Iris pigment epithelial cell (primary cell): ENCODE data around the gene DUXB.

ENCODE experiments used
- DNase-seq: peaks from one replicate; pipeline ENCODE4 v3.0.0-alpha.2; 2011; ENCODE audit warnings: low read depth

The DUXB gene, protein sequence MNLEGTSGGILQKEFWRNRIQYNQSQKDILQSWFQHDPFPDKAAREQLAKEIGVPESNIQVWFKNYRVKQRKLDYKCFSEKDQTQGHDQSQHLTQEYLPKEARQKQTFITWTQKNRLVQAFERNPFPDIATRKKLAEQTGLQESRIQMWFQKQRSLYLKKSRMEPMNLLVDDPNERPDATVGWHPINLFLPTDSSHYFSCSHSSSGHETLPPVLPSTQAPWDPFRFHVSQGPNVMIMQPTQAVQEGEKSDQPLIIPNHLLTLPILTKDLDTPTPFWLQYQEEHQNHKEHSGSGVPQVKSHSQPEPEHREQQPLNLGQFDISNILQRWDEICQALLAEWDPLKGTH

DNA sequence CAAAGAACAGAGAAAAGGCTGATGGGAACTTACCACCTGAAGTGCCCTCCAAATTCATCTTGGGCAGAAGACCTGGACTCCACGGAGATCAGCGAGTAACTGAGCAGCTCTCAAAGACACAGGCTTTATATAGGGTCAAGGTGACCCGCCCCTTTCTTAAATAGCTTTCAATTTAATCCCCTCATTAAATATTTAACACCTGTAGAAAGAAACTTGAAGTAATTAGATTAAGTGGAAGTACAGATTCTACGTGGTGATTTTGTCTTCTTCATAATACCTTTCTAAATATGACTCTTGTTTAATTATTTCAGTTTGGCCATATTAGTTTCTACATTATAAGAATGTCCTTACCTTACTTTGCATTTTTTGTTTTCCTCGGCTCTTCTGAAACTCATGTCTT is at the start of gene DUXB:
Gene DUXB, minus strand, starts transcription at position 101 of the 400 bp plus-strand sequence. Its CDS starts 43 bp downstream, at position 58.
- no peak for DNase-seq

DNA sequence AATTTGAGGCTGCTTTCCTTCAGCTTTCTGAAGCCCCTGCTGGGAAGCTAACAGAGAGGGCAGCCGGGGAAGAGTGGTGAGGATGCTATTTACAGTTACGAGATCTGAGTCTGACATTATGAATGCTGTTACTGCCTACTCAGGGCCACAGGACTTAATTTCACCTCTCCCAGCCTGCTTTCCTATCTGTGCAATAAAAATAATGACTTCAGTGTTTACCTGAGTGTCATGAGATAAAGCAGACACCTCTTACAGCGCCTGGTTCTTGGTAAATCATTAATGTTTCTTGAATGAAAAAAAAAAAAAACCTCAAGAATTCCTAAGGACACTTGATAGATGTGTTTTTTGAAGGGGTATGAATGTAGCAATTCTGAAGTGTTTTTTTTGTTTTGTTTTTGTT is 49.3 kb upstream of the DUXB start:
- DNase-seq = no peak

DNA sequence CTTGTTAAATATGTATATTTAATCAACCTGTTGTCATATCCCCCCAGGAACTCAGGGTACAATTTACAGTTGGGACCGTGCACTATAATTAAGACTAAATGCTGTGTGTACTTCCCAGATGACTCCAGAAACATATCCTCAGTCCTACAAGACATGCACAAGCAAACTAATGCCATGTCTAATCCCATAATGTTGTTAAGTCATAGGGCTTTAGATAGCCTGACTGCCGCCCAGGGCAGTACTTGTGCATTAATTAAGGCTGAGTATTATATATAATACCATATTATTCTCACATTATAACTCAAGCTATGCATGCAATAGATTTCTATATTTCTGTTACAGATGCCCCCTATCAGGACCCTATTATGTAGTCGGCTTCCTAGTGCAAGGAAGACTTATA is 45.1 kb upstream of the DUXB start:
- DNase-seq = no peak

DNA sequence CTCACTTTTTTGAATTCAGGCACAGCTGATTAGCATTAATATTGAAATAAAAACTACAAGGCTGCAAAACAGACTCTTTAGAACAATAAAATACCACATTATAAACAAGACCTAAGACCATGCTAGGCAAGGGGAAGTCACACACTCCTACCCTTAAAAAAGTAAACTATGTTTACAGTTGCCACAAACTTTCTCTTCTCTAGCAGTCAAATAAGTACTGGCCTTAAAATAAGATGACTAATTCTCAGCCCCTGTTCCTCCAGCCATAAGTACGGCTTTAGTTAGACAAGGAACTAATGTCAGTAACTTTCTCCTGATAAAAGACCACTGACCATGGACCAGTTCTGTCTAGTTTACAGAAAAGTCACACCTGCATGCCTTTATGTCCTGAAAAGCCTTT is 44.6 kb upstream of the DUXB start:
- no peak for DNase-seq

DNA sequence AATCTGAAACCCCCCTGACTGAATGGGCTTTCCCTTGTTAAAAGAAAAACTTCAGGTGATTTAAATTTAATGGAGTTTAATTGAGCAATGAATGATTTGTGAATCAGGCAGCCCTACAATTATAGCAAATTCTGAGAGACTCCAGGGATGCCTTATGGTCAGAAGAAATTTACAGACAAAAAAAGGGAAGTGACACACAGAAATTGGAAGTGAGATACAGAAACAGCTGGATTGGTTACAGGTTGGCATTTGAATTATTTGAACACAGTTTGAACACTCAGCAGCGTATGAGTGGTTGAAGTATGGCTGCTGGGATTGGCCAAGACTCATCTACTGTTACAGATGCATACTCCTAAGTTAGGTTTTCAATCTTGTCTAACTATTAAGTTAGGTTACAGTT is 44.0 kb upstream of the DUXB start:
- no peak for DNase-seq

DNA sequence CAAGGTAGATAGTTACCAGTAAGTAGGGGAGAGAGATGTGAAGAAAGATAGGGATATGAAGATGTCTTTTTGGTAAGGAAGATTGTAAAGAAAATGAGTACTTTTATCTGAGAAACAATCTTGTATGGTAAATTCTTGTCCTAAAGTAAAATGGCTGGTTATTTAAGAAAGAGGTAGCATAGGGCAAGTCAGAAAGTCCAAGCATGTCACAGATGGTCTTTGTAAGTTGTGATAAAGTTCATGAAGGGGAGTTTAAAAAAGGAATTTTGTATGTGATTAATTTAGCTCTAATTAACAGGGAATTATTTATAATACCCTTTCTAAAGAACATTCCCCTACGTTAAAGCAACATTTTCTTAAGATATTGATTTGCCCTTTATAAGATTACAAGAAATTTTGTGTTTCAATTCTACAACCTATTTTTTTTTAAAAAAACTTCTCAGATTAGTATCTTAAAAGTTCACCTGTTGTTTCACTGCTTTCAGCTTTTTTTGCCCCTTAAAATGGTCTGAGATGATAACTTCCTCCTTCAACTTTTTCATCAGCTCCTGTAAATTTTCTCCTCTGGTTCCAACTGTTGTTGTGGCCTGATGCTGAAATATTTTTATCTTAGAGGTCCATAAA is 41.3 kb upstream of the DUXB start:
- no peak for DNase-seq

DNA sequence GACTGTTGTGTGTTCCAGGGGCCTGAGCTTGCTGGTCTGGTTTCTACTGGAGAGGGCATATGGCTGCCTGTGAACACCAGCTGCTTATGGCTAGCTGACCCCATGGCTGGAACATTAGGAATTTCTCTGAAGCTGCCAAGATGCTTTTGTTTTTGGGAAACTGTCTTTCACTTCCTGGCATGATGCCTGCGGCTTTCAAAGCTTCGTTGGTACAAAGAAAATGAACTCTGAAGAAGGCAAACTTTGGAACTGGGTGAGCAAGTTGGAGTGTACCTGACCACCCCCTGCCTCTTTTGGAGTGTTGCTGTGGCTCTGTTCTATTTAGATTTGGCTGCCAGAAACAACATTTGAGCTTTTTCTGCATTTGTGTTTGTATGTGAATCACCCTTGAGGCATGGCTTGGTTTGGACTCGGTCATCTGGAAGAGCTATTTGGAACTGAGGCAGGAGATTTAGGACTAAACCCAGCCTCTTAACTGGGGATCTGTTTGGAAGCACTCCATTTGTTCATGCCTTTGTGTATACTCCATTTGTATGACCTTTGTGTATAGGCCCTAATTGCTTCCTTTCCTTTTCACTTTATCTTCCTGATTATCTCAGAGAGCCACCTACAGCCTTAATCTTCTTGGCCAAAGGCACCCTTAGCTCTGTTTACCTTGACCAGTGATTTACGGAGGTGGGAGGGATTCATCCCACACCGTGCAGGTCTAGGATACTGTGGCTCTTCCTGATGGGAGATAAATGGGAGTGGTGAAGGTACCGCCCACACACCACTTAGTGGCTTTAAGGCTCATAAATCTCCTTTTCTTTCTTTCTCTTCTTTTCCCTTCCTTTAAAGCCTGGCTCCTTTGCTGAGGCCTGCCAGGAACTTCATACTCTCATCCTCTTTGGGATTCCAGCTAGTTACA is 32.3 kb upstream of the DUXB start:
- DNase-seq = peak; percentile 78

DNA sequence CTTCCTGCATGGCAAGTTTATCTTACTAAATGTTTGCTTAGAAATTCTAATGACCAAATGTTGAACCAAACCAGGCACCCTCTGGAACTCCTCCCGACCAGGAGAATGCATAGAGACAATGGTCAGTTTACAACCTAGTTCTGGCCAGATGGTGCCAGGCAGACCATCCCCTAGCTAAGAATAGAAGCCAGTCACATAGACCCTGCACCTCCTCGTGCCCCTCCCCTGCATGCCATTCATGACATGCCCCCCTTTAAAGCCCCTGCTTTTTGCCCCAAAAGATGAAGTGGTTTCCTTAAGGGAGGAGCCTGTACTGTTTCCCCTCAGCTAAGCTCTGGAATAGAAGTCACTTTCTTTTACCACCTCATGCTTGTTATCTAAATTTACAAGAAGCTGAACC is 31.6 kb upstream of the DUXB start:
- no peak for DNase-seq

DNA sequence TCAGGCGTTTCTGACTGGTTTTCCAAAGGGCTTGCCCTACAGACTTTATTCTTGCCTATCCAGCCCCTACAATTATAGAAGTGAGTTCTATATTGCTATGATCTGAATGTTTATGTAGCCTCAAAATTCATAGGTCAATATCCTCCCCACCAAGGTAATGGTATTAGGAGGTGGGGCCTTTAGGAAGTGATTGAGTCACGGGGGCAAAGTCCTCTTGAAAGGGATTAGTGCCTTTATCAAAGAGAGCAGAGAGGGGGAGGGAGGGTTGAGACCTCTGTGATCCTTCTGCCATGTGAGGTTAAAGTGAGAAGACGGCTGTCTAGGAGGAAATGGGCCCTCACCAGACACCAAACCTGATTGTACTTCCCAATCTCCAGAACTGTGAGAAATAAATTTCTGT is 26.0 kb upstream of the DUXB start:
- DNase-seq = no peak

DNA sequence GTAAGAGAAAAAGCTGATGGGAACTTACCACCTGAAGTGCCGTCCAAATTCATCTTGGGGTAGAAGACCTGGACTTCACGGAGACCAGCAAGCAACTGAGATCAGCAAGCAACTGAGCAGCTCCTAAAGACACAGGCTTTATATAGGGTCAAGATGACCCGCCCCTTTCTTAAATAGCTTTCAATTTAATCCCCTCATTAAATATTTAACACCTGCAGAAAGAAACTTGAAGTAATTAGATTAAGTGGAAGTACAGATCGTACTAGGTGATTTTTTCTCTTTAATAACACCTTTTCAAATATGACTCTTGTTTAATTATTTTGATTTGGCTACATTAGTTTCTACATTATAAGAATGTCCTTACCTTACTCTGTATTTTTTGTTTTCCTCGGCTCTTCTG is 25.1 kb upstream of the DUXB start, which contains the start of gene CPHXL:
Gene CPHXL, minus strand, starts transcription at position 101 of the 400 bp plus-strand sequence. Its CDS starts 48 bp downstream, at position 53.
- no peak for DNase-seq

DNA sequence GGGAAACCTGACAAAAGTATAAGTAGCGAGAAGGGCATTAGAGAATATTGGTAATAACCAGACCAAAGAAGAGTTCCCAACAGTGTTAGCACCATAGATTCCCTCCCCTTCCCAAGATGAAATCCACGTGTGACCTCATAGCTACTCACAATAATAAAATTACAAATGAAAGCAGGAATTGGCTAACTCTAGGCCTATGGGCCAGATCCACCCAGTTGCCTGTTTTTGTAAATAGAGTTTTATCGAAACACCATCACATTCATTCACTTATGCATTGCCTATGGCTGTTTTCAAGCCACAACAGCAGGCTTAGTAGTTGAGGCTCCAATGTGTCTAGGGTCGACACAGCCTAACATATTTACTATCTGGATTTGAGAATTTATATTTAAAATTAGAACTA is 17.2 kb upstream of the DUXB start:
- DNase-seq = no peak

DNA sequence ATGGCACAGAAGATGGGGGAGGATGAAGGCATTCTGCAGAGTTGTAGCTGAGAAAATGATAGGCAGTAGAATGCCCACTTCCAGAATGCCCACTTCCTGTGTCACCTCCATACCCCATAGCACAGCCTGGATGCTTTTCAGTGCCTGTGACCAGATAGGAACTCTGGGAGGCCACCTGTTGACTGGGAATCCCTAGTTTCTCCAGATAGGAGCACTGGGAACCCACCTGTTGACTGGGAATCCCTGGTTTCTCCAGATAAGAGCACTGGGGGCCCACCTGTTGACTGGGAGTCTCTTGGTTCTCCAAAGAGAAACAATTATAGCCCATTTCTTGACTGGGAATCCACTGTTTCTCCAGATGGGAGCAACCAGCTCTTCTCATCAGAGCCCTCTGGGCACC is 13.4 kb upstream of the DUXB start:
- no peak for DNase-seq

DNA sequence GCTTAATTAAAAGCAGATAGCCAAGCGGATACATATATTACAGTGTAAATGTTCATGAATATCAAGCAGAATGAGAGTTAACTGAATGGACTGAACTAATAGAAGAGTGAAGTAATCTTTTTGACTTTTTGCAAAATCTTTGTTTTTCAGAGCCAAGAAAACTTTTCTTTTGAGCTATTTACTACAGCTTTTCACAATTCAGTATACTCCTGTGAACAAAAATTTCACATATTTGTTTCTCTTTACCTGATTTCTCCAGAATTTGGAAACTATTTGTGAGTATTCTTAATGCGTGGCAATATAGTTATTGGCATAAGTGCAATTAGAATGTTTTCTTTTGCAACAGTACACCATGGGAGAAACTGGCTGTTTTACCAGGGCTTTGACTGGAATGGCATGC is 9.1 kb upstream of the DUXB start:
- DNase-seq = no peak

DNA sequence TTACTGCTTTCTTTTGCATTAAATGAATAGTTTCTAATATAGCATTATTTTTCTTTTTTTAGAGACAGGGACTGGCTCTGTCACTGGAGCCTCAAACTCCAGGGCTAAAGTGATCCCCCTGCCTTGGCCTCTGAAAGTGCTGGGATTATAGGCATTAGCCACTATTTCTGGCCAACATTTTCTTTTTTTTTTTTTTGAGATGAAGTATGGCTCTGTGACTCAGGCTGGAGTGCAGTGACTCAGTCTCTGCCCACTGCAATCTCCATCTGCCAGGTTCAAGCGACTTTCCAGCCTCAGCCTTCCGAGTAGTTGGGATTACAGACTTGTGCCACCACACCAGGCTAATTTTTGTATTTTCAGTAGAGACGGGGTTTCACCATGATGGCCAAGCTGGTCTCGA is 2.0 kb upstream of the DUXB start:
- peak; percentile 32 for DNase-seq

DNA sequence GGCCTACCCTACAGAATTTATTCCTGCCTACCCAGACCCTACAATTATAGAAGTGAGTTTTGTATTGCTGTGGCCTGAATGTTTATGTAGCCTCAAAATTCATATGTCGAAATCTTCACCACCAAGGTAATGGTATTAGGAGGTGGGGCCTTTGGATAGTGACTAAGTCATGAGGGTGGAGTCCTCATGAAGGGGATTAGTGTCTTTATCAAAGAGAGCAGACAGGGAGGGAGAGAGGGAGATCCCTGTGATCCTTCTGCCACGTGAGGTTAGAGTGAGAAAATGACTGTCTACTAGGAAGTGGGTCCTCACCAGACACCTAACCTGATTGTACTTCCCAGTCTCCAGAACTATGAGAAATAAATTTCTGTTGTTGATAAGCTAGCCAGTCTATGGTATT is 981 bp upstream of the DUXB start:
- DNase-seq = peak; percentile 55

DNA sequence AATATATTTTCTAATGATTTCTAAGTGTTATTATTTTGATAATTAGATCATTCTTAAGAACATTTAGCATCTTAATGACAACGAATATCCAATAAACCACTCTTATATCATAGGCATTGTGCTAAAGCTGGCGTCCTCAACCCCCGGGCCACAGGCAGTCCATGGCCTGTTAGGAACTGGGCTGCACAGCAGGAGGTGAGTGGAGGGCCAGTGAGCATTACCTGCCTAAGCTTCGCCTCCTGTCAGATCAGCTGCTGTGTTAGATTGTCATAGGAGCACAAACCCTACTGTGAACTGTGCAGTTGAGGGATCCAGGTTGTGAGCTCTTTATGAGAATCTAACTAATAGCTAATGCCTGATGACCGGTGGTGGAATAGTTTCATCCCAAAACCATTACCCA is 3.7 kb downstream of the DUXB start:
- no peak for DNase-seq

DNA sequence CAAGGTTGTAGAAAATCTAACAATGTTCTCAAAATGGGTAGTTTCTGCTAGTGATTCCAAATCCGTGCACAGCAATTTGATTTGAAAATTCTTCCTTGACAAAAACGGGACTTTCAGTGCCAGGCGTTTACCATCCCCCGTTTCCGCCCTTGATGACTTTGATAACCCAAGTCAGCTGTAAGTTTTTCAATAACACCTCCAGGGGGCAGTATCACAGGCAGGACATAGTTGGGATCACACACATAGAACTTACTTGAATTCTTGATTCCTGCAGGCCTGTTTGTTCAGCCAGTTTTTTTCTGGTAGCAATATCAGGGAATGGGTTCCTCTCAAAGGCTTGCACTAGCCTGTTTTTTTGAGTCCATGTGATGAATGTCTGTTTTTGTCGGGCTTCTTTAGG is 5.6 kb downstream of the DUXB start:
- DNase-seq = no peak

DNA sequence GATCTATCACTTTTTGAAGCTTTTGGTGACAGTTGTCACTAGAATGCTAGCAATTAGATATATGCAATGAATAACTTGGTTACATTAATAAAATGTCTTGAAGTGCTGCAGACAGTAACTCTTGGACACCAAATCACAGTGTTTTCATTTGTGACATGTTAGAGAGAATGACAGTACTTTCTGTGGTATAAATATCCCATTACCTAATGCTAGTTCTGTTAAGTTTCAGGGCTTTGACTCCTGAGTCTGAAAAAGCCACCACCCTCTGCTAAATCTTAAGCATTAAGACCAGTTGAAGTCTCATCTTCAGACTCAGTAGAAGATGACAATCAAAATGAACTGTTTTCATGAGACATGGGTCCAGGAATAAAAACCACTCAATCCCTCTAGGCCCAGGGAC is 13.9 kb downstream of the DUXB start:
- DNase-seq = no peak

DNA sequence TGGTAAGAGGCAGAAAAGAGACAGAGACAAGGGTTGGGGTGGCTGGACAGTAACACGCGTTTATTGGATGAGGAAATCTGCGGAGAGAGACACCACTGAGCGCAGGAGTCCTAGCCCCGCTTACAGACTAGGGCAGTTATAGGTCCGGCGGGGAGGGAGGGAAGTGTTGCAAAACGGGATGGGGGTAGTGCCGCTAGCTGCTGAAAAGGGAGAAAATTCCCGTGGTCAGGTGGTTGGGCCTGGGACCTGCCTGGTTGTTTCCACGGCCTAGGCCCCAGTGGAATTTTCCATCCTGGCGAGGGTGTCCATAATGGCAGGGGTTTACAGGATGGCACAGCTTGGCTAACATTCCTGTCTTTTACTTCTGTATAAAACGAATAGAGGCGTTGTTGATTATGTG is 19.0 kb downstream of the DUXB start:
- DNase-seq = no peak

DNA sequence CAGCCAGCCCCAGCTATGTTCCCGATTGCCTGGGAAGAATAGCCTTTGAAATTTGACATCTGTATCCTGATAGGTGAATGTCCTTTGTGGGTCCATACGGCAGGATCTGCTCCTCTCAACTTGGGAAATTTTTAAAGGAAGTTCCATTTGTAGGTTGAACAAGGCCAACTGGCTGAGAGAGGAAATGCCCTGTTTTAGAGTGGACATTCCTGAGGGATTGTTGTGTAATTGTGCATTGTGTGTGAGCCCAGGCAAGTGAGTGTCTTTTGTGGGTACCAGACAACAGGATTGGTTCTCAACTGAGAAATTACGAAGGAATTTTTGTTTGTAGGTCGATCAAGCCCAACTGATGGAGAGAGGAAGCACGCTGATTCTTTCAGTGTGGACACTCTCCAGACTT is 21.9 kb downstream of the DUXB start:
- peak; percentile 7 for DNase-seq

DNA sequence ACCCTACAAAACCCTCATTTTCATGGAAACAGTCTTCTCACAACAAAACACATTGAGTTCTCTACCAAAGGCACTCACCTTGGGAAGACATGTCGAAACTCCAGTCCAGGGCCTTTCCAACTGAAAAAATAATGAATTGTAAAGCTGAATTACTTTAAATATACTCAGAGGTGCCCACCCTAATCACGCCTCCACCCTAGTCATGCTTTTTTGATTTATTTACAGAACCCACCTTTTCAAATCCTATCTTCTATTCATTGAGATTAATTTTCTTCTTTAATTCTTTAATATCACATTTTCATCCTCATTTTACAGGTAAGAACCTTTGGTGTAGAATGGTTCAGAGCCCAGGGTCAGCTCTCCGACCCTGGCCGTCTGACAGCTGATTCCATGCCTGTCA is 24.4 kb downstream of the DUXB start, which contains the start of gene CPHXL2:
Gene CPHXL2, minus strand, starts transcription at position 101 of the 400 bp plus-strand sequence. Its CDS starts 10 bp downstream, at position 91.
- no peak for DNase-seq

DNA sequence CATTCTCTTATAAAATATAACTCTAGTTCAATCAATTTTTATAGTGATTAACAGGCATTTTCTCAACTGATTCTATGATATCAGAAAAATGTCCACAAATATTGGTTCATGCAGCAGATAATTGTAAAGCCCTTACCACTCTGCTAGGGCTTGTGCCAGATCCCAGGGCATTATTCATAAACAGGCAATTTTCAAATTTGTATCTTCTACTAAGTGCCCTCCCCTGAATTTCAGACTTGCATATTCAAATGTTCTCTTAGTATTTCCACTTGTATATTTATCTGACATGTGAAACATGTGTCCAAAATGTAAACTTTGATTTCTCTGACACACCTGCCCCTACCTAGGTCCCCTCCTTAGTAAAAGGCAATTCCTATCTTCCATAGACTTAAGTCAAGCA is 33.8 kb downstream of the DUXB start:
- DNase-seq = no peak
